Sigmoid colon (tissue), 7 donors: ENCODE results near the gene SRRM3. TPM values are rescaled to one million over a fixed set of nuclear protein-coding genes. Genes with fewer than 3 reads are reported as not detected.

Experiments used
- DNase-seq: peaks from one replicate; pipeline ENCODE4 v3.0.0-alpha.2; 2019
- H3K27ac ChIP-seq, 4 donors: fragments of 200-600 bp; sonication (generic); one replicate each; pipeline ENCODE4 v1.5.1; 2016 to 2019; ENCODE audit warnings: mild to moderate bottlenecking in 1 of 4
- H3K27me3 ChIP-seq, 3 donors: fragments of 200-600 bp; sonication (generic); one replicate each; pipeline ENCODE4 v1.5.1; 2019; ENCODE audit warnings: mild to moderate bottlenecking in 1 of 3
- H3K36me3 ChIP-seq, 4 donors: fragments of 200-600 bp; sonication (generic); one replicate each; pipeline ENCODE4 v1.5.1; 2016 to 2019
- H3K4me1 ChIP-seq, 4 donors: fragments of 200-600 bp; sonication (generic); one replicate each; pipeline ENCODE4 v1.5.1; 2017 to 2019
- H3K4me3 ChIP-seq, 4 donors: fragments of 200-600 bp; sonication (generic); one replicate each; pipeline ENCODE4 v1.5.1; 2017 to 2019; ENCODE audit warnings: mild to moderate bottlenecking in 2 of 4, moderate library complexity in 1 of 4
- H3K9me3 ChIP-seq, 4 donors: fragments of 200-600 bp in 3 of 4; sonication (generic) in 3 of 4; one replicate each; pipeline versions ENCODE4 v1.5.1 to v1.6.1; 2013 to 2019
- CTCF ChIP-seq, 4 experiments: fragments of 450-650 bp in 3 of 4; fragments of 200-600 bp in 1 of 4; IDR thresholded peaks; one replicate each; pipeline ENCODE4 v1.5.1; 2016 to 2019; ENCODE audit warnings: antibody characterized with exemption in 4 of 4, mild to moderate bottlenecking in 3 of 4, moderate library complexity in 2 of 4
- EP300 ChIP-seq, 4 donors: sonication (generic); formaldehyde crosslinking; IDR thresholded peaks; one replicate each; pipeline ENCODE4 v1.6.1; 2017; ENCODE audit warnings: antibody characterized with exemption in 4 of 4
- POLR2A ChIP-seq, 2 donors: fragments of 450-650 bp; IDR thresholded peaks; one replicate each; pipeline ENCODE4 v1.6.1; 2016; ENCODE audit warnings: antibody characterized with exemption in 2 of 2, mild to moderate bottlenecking in 2 of 2, moderate library complexity in 2 of 2
- POLR2AphosphoS5 ChIP-seq, 4 donors: sonication (generic); formaldehyde crosslinking; IDR thresholded peaks; one replicate each; pipeline ENCODE4 v1.6.1; 2017; ENCODE audit warnings: antibody characterized with exemption in 4 of 4
- WGBS, 2 donors: extraction: QIAGEN DNeasy Blood & Tissue Kit; methylation state at CpG; one replicate each; pipeline ENCODE4 v1.1.7; 2013; 5-methylcytosine and 5-hydroxymethylcytosine counted together
- intact Hi-C: fragments of 100-400 bp; cut with DNase I; formaldehyde crosslinking; loops from one replicate; pipeline ENCODE4 v1.15.1; 2023
- polyA plus RNA-seq, 3 donors: library from polyadenylated mRNA; stranded (reverse); fragments of 200-250 nt; gene quantifications; one replicate each; pipeline ENCODE4 v1.2.3, GENCODE V29; 2013
- total RNA-seq, 4 donors: library from RNA; depleted of rRNA; stranded (reverse); fragments of >200 nt; gene quantifications; one replicate each; pipeline ENCODE4 v1.1.0, GENCODE V29; 2016
- donor health status: healthy with polysubstance abuse.
- donor health status: Bipolar disorder and iron deficiency.
- donor health status: healthy.

Gene SRRM3
- total and polyA plus RNA-seq, 7 donors = 1.4 to 16.1 (median 2.2) TPM

GRCh38 chr7:76198202-76198601, 3.5 kb upstream of the SRRM3 start:
- intact Hi-C loops = no loop called here
- Histone ChIP-seq H3K9me3 (no peaks in the 10 kb centered on the region), H3K4me3 (no peak overlapping the region), H3K27ac (no peak overlapping the region), H3K27me3 (peaks cover 0 to 54% (median 24%) of the 10 kb centered on the region in 3 donors), H3K4me1 (peaks cover 0 to 9% (median 4%) of the 10 kb centered on the region in 4 donors), H3K36me3 (no peaks in the 10 kb centered on the region)
- TF ChIP-seq POLR2A (IDR thresholded peaks at IDR 0.05) (no peak), POLR2AphosphoS5 (IDR thresholded peaks at IDR 0.05) (no peak), EP300 (IDR thresholded peaks at IDR 0.05) (no peak), CTCF (IDR thresholded peaks at IDR 0.05) (no peak)
- 34 to 37% methylated on average over 4 of the region's 4 CpGs for WGBS, 2 donors
- DNase-seq = no peak

- DNase-seq = no peak
- peaks cover 0 to 37% (median 22%) of the 10 kb centered on the region in 3 donors for H3K27me3 ChIP-seq
- TF ChIP-seq CTCF (IDR thresholded peaks at IDR 0.05) (no peak), EP300 (IDR thresholded peaks at IDR 0.05) (no peak), POLR2AphosphoS5 (IDR thresholded peaks at IDR 0.05) (no peak), POLR2A (IDR thresholded peaks at IDR 0.05) (no peak)
- no peak overlapping the region for H3K4me3 ChIP-seq
- no peak overlapping the region for H3K27ac ChIP-seq
- peaks cover 0 to 9% (median 4%) of the 10 kb centered on the region in 4 donors for H3K4me1 ChIP-seq
- intact Hi-C loops = loop anchor here (5.0 kb wide), 1 partner anchor 60 kb away; no protein-coding TSS in a partner anchor
- 44 to 58% methylated on average over 8 of the region's 8 CpGs for WGBS, 2 donors
- no peaks in the 10 kb centered on the region for H3K36me3 ChIP-seq
- no peaks in the 10 kb centered on the region for H3K9me3 ChIP-seq
Observed at GRCh38 chr7:76202666-76203030, 952 bp downstream of the SRRM3 start.

- intact Hi-C loops = loop anchor here (5.0 kb wide), 1 partner anchor 58 kb away; no protein-coding TSS in a partner anchor
Observed at GRCh38 chr7:76204147-76204546, 2.5 kb downstream of the SRRM3 start.

GRCh38 chr7:76206633-76207032, 4.9 kb downstream of the SRRM3 start:
- H3K4me1 ChIP-seq = peaks cover 0 to 4% (median 2%) of the 10 kb centered on the region in 4 donors
- TF ChIP-seq POLR2AphosphoS5 (IDR thresholded peaks at IDR 0.05) (no peak), POLR2A (IDR thresholded peaks at IDR 0.05) (no peak), EP300 (IDR thresholded peaks at IDR 0.05) (no peak), CTCF (IDR thresholded peaks at IDR 0.05) (no peak)
- no peak overlapping the region for H3K27ac ChIP-seq
- H3K4me3 ChIP-seq = no peak overlapping the region
- no peaks in the 10 kb centered on the region for H3K36me3 ChIP-seq
- H3K27me3 ChIP-seq = peaks cover 0 to 17% (median 9%) of the 10 kb centered on the region in 3 donors
- H3K9me3 ChIP-seq = no peaks in the 10 kb centered on the region
- DNase-seq = no peak
- intact Hi-C loops = no loop called here
- 54 to 65% methylated on average over 12 of the region's 12 CpGs for WGBS, 2 donors

More at GRCh38 chr7:76204147-76204546, 2.5 kb downstream of the SRRM3 start:
- H3K9me3 ChIP-seq = no peaks in the 10 kb centered on the region
- 62 to 68% methylated on average over 2 of the region's 2 CpGs for WGBS, 2 donors
- H3K27ac ChIP-seq = no peak overlapping the region
- TF ChIP-seq POLR2A (IDR thresholded peaks at IDR 0.05) (no peak), POLR2AphosphoS5 (IDR thresholded peaks at IDR 0.05) (no peak), EP300 (IDR thresholded peaks at IDR 0.05) (no peak), CTCF (IDR thresholded peaks at IDR 0.05) (no peak)
- no peak for DNase-seq
- H3K4me1 ChIP-seq = peaks cover 0 to 9% (median 4%) of the 10 kb centered on the region in 4 donors
- H3K4me3 ChIP-seq = no peak overlapping the region
- H3K27me3 ChIP-seq = peaks cover 0 to 37% (median 22%) of the 10 kb centered on the region in 3 donors
- no peaks in the 10 kb centered on the region for H3K36me3 ChIP-seq

- TF ChIP-seq POLR2AphosphoS5 (IDR thresholded peaks at IDR 0.05) (no peak), POLR2A (IDR thresholded peaks at IDR 0.05) (no peak), EP300 (IDR thresholded peaks at IDR 0.05) (no peak), CTCF (IDR thresholded peaks at IDR 0.05) (no peak)
- no peaks in the 10 kb centered on the region for H3K4me1 ChIP-seq
- intact Hi-C loops = no loop called here
- peaks cover 0 to 10% (median 0%) of the 10 kb centered on the region in 3 donors for H3K27me3 ChIP-seq
- no peaks in the 10 kb centered on the region for H3K9me3 ChIP-seq
- DNase-seq = no peak
- no peak overlapping the region for H3K27ac ChIP-seq
- 30 to 42% methylated on average over 1 of the region's 1 CpG for WGBS, 2 donors
- no peak overlapping the region for H3K4me3 ChIP-seq
- H3K36me3 ChIP-seq = no peaks in the 10 kb centered on the region
Observed at GRCh38 chr7:76209310-76209709, 7.6 kb downstream of the SRRM3 start.
